K562 (cell line): ENCODE results near the gene SORCS2. TPM values are rescaled to one million over a fixed set of nuclear protein-coding genes. Genes with fewer than 3 reads are reported as not detected.

ENCODE experiments used
- ATAC-seq: fragments of 200-7000 bp; cut with Tn5 transposase; 3 replicates; pipeline ENCODE4 v1.9.1; 2020; ENCODE audit warnings: moderate library complexity
- BruUV-seq: library from RNA; stranded (reverse); fragments of 400-500 nt; replicated peaks from 2 replicates; lab custom pipeline; 2021; lab: Mats Ljungman, UMichigan
- CTCF ChIA-PET: fragments of 300-600 bp; formaldehyde crosslinking; extraction: SDS; loops from one replicate; lab custom pipeline; 2021; ENCODE audit warnings: low intra/inter-chr PET ratio; lab: Yijun Ruan, JAX
- POLR2A ChIA-PET: fragments of 300-600, 350-650 bp; sonication (Branson Sonifier 250); formaldehyde crosslinking; extraction: SDS; loops from one replicate; lab custom pipeline; 2021; ENCODE audit warnings: antibody characterized with exemption, inconsistent platforms; lab: Yijun Ruan, JAX
- DNase-seq, 4 experiments: peaks; one replicate each; pipeline versions ENCODE4 v3.0.0 to v3.0.0-alpha.2; 2011 to 2018; ENCODE audit warnings: low spot score in 3 of 4, mixed read lengths in 3 of 4; ENCODE audit errors: extremely low read depth in 1 of 4
- FAIRE-seq: peaks from 2 replicates; lab custom pipeline; 2011; peaks lifted over from hg19 to GRCh38; lab: Jason Lieb, UNC
- H2AFZ ChIP-seq: 2 replicates; pipeline ENCODE4 v1.6.0; 2011; ENCODE audit warnings: low read depth, low read length, control low read depth, inconsistent platforms
- H3K27ac ChIP-seq: fragments of 200-600 bp; 3 replicates; pipeline ENCODE4 v1.8.0; 2011; ENCODE audit warnings: low read depth, mild to moderate bottlenecking, control low read depth, inconsistent platforms, low read length, moderate library complexity, mixed read lengths; ENCODE audit errors: extremely low read depth
- H3K27me3 ChIP-seq, 2 experiments: fragments of 300-600 bp in 1 of 2; 2 replicates in 1 of 2; 3 replicates in 1 of 2; pipeline versions ENCODE4 v1.6.0 to v1.8.0; 2011; ENCODE audit warnings: inconsistent platforms in 2 of 2, low read length in 2 of 2, mild to moderate bottlenecking in 1 of 2, mixed read lengths in 1 of 2, moderate library complexity in 1 of 2; ENCODE audit not compliant: control insufficient read depth in 2 of 2, insufficient read depth in 2 of 2
- H3K36me3 ChIP-seq: fragments of 300-600 bp; 3 replicates; pipeline ENCODE4 v1.8.0; 2011; ENCODE audit warnings: mild to moderate bottlenecking, low read length, inconsistent platforms; ENCODE audit not compliant: control insufficient read depth, insufficient read depth
- H3K4me1 ChIP-seq, 2 experiments: fragments of 200-600 bp in 1 of 2; replicated peaks in 1 of 2; 2 replicates in 1 of 2; 3 replicates in 1 of 2; pipeline versions ENCODE4 v1.5.1 to v1.8.0; 2011; ENCODE audit warnings: inconsistent platforms in 2 of 2, low read length in 2 of 2, mild to moderate bottlenecking in 1 of 2, mixed read lengths in 1 of 2, moderate library complexity in 1 of 2; ENCODE audit not compliant: control insufficient read depth in 2 of 2, insufficient read depth in 2 of 2
- H3K4me2 ChIP-seq: 2 replicates; pipeline ENCODE4 v1.6.1; 2011; ENCODE audit warnings: low read length, control low read depth, inconsistent platforms, mixed read lengths; ENCODE audit not compliant: insufficient read depth
- H3K4me3 ChIP-seq: fragments of 200-600 bp; sonication (generic), shearing (Covaris generic); 2 replicates; pipeline ENCODE4 v1.5.1; 2016; ENCODE audit warnings: control low read depth, inconsistent platforms
- H3K79me2 ChIP-seq: fragments of 200-600 bp; 3 replicates; pipeline ENCODE4 v1.8.0; 2011; ENCODE audit warnings: low read length, inconsistent platforms; ENCODE audit not compliant: control insufficient read depth, insufficient read depth
- H3K9ac ChIP-seq, 2 experiments: 2 replicates each; pipeline versions ENCODE4 v1.6.0 to v1.6.1; 2011; ENCODE audit warnings: low read depth in 2 of 2, low read length in 2 of 2, control low read depth in 1 of 2, inconsistent platforms in 1 of 2, mild to moderate bottlenecking in 1 of 2, mixed read lengths in 1 of 2; ENCODE audit not compliant: insufficient read depth in 1 of 2
- H3K9me1 ChIP-seq: one replicate; pipeline ENCODE4 v1.6.0; 2011; ENCODE audit warnings: inconsistent platforms, mild to moderate bottlenecking, low read length, moderate library complexity; ENCODE audit not compliant: control insufficient read depth, insufficient read depth
- H3K9me3 ChIP-seq: replicated peaks from 2 replicates; pipeline ENCODE4 v1.5.1; 2011; ENCODE audit warnings: low read depth, low read length, inconsistent platforms; ENCODE audit not compliant: control insufficient read depth, insufficient read depth
- H4K20me1 ChIP-seq: replicated peaks from 2 replicates; pipeline ENCODE4 v1.6.1; 2011; ENCODE audit warnings: low read length, inconsistent platforms, mixed read lengths; ENCODE audit not compliant: control insufficient read depth, insufficient read depth
- MNT ChIP-seq, 2 experiments: fragments of 450-650 bp; conservative IDR thresholded peaks; 2 replicates each; pipeline ENCODE4 v1.6.1; 2017; ENCODE audit warnings: mild to moderate bottlenecking in 2 of 2, moderate library complexity in 2 of 2
- ZNF133 ChIP-seq: fragments of 250-450 bp; sonication (Bioruptor Pico); IDR thresholded peaks from 2 replicates; pipeline ENCODE4 v1.4.0; 2020; ENCODE audit warnings: mild to moderate bottlenecking
- WGBS: fragments of 100-300 bp; shearing (Covaris generic); methylation state at CpG from one replicate; pipeline ENCODE4 v1.1.6; 2016; ENCODE audit warnings: low coverage, mixed read lengths; ENCODE audit not compliant: insufficient coverage; ENCODE audit errors: missing lambda C conversion rate; 5-methylcytosine and 5-hydroxymethylcytosine counted together
- in situ Hi-C: fragments of 300-500 bp; cut with MboI; formaldehyde crosslinking; loops from 4 replicates; pipeline ENCODE4 v1.15.0; 2018; ENCODE audit warnings: inconsistent platforms, mixed read lengths
- intact Hi-C: fragments of 100-400 bp; cut with micrococcal nuclease; formaldehyde crosslinking; loops from 2 replicates; pipeline ENCODE4 v1.14.2; 2022
- polyA plus RNA-seq, 8 experiments: library from polyadenylated mRNA; depleted of rRNA in 4 of 8; stranded (reverse) in 5 of 8; unstranded in 3 of 8; fragments of >200 nt; fragmentation: Nextera tagmentation in 2 of 8; fragmentation: Illumina TruSeq in 1 of 8; extraction: Ambion mirVana in 2 of 8; extraction: Trizol in 1 of 8; gene quantifications; 2 replicates each; pipeline versions ENCODE4 v1.2.1 to v1.2.3, GENCODE V29; 2011 to 2014; ENCODE audit warnings: inconsistent platforms in 1 of 8, missing spikeins in 1 of 8
- total RNA-seq, 7 experiments: library from RNA; depleted of rRNA in 6 of 7; stranded (reverse); fragments of >200 nt in 6 of 7; fragmentation: Illumina TruSeq in 2 of 7; extraction: Trizol in 2 of 7; gene quantifications; 2 replicates each; pipeline versions ENCODE4 v1.2.1 to v1.2.3, GENCODE V29; 2011 to 2021; ENCODE audit warnings: low replicate concordance in 1 of 7

The SORCS2 gene
- total and polyA plus RNA-seq, 9 of the 15 experiments (the other 6 are each of a cell fraction or from before 2014, with no cell fraction given), result not detected

- ChIA-PET CTCF (no interaction called here), POLR2A (interaction anchor here (0.6 to 1.0 kb wide), 2 partner anchors 10 to 1177 kb away, joined by 4 to 5 read pairs; no protein-coding TSS in a partner anchor)
- Histone ChIP-seq H4K20me1 (no peaks in the 10 kb centered on the region; the same call in 1 of the 2 replicates), H3K27me3 (peaks cover 0 to 5% of the 10 kb centered on the region in 2 experiments; a peak in 1 of 5 replicates), H3K36me3 (peaks cover 13% of the 10 kb centered on the region), H2AFZ (no peak overlapping the region), H3K4me2 (no peak overlapping the region), H3K79me2 (no peaks in the 10 kb centered on the region), H3K4me1 (no peaks in the 10 kb centered on the region; a peak in 1 of 5 replicates), H3K9me1 (no peaks in the 10 kb centered on the region), H3K4me3 (no peak overlapping the region), H3K9ac (no peak overlapping the region), H3K27ac (no peak overlapping the region), H3K9me3 (no peaks in the 10 kb centered on the region; the same call in 1 of the 2 replicates)
- DNase-seq (no peak), ATAC-seq (no peak), FAIRE-seq (no peak)
- TF ChIP-seq ZNF133 (CRISPR knock-in tag) (no peak), MNT (conservative IDR thresholded peaks at IDR 0.05) (no peak)
- intact Hi-C loops (no loop called here), in situ Hi-C loops (no loop called here)
- BruUV-seq, result no TSS peak
- WGBS, result 64% methylated on average over 17 of the region's 24 CpGs
Observed at GRCh38 chr4:7773401-7774180, 581.3 kb downstream of the SORCS2 start.
